SK-N-MC (cell line): ENCODE data around the gene PPARG.

Experiments
- EZH2 ChIP-seq: fragments of 200-600 bp; sonication (generic); IDR thresholded peaks from one replicate; pipeline ENCODE4 v1.6.1; 2017; ENCODE audit warnings: antibody characterized with exemption
- FOXP2 ChIP-seq: optimal IDR thresholded peaks from 2 replicates; pipeline ENCODE3; 2011; ENCODE audit warnings: mild to moderate bottlenecking, moderate library complexity; ENCODE audit not compliant: insufficient read depth; ENCODE audit errors: extremely low read length, control extremely low read depth
- POLR2AphosphoS5 ChIP-seq: IDR thresholded peaks from 2 replicates; pipeline ENCODE4 v1.6.1; 2012; ENCODE audit warnings: mild to moderate bottlenecking, low read depth, low read length, borderline replicate concordance

DNA sequence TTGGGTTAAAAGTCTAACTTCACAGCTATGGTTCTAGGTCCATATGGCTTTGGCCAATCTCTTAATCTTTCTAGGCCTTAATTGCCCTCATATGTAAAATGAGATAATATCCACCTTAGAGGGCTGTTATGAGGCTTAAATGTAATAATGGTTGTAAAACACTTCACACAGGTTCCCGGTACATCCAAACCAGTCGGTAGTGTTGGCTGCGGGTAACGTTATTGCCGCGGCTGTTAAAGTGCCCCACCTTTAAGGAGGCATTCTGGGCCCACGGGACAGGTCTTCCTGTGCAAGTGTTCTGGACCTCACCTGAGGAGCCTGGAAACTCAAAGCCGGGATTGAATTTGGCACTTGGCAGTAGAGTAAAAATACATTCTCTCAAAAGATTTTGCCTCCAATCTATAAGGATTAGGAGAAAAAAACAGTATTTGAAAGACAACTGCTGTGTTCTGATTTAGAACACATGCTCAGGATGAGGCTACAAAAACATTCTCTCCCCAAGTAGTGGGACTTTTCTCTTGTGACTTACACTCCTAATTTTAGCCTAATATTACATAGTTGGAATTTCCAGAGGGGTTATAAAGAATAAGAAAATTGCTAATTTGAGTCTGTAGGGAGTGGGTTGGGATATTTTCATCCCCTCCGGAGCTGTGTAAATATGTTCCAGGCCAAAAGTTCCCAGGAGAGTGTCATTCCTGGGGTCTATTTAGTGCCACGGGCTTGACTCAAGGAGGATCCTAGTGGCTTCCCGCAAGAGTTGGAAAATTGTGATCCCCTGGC is 150.5 kb downstream of the PPARG start:
- TF ChIP-seq EZH2 (no peak), POLR2AphosphoS5 (no peak), FOXP2 (no peak)
